ENCODE measurements around the gene ALG14. TPM values are rescaled to one million over a fixed set of nuclear protein-coding genes. Genes with fewer than 3 reads are reported as not detected.
A peak's percentile ranks its signal among the peaks of the same experiment; 100 is the strongest.
"Not testable (repeated sequence)": the region's sequence is repeated elsewhere in the genome, so short reads cannot be mapped to it uniquely, and the experiment has no call there.

ALG14 gene
- total RNA-seq, 6 donors from 2014 or later = 0.55 to 6.2 (median 0.98) TPM

- H3K36me3 ChIP-seq = no peaks in the 10 kb centered on the region
- ATAC-seq (ENCODE audit: low FRiP score in 2 of 2) (peak in 1 of 2 donors; percentile 56), DNase-seq (no peak)
- H3K27ac ChIP-seq = no peak overlapping the region
- H3K27me3 ChIP-seq = no peaks in the 10 kb centered on the region
- TF ChIP-seq POLR2A (IDR thresholded peaks at IDR 0.05) (no peak), CTCF (IDR thresholded peaks at IDR 0.05) (no peak), EP300 (IDR thresholded peaks at IDR 0.05) (no peak), POLR2AphosphoS5 (IDR thresholded peaks at IDR 0.05) (no peak)
- no peaks in the 10 kb centered on the region for H3K9me3 ChIP-seq
- WGBS, 2 donors = 21 to 23% methylated on average over 2 of the region's 2 CpGs
- no peak overlapping the region for H3K4me3 ChIP-seq
- no peaks in the 10 kb centered on the region for H3K4me1 ChIP-seq
These were observed 23.1 kb upstream of the ALG14 start for GRCh38 chr1:95095833-95096217.

- TF ChIP-seq POLR2AphosphoS5 (IDR thresholded peaks at IDR 0.05) = no peak
- no peak for TF ChIP-seq CTCF (IDR thresholded peaks at IDR 0.05)
- TF ChIP-seq EP300 (IDR thresholded peaks at IDR 0.05) = no peak
- TF ChIP-seq POLR2A (IDR thresholded peaks at IDR 0.05) = no peak
- WGBS, 2 donors = 55 to 56% methylated on average over 2 of the region's 2 CpGs
- Histone ChIP-seq H3K27me3 (no peaks in the 10 kb centered on the region), H3K27ac (no peak overlapping the region), H3K4me3 (no peak overlapping the region), H3K4me1 (no peaks in the 10 kb centered on the region), H3K9me3 (peaks cover 0 to 3% (median 0%) of the 10 kb centered on the region in 4 donors), H3K36me3 (no peaks in the 10 kb centered on the region)
- no peak for ATAC-seq (ENCODE audit: low FRiP score in 2 of 2)
- no peak for DNase-seq
These were observed 22.2 kb upstream of the ALG14 start for GRCh38 chr1:95094923-95095322.

GRCh38 chr1:95093296-95093695 is 20.5 kb upstream of the ALG14 start:
- Histone ChIP-seq H3K4me3 (no peak overlapping the region), H3K9me3 (peaks cover 0 to 5% (median 2%) of the 10 kb centered on the region in 4 donors), H3K36me3 (no peaks in the 10 kb centered on the region), H3K4me1 (no peaks in the 10 kb centered on the region), H3K27ac (no peak overlapping the region), H3K27me3 (no peaks in the 10 kb centered on the region)
- no peak for TF ChIP-seq POLR2A (IDR thresholded peaks at IDR 0.05)
- TF ChIP-seq EP300 (IDR thresholded peaks at IDR 0.05) = no peak
- TF ChIP-seq POLR2AphosphoS5 (IDR thresholded peaks at IDR 0.05) = no peak
- TF ChIP-seq CTCF (IDR thresholded peaks at IDR 0.05) = no peak
- WGBS, 2 donors = 30 to 92% methylated on average over 1 of the region's 1 CpG
- DNase-seq (no peak), ATAC-seq (ENCODE audit: low FRiP score in 2 of 2) (no peak)

GRCh38 chr1:95092891-95093290 is 20.1 kb upstream of the ALG14 start:
- DNase-seq; H3K9me3 ChIP-seq; H3K27ac ChIP-seq; ATAC-seq (ENCODE audit: low FRiP score in 2 of 2); H3K27me3 ChIP-seq; H3K4me1 ChIP-seq; H3K4me3 ChIP-seq; H3K36me3 ChIP-seq: not testable (repeated sequence)

GRCh38 chr1:95091290-95091689 is 18.5 kb upstream of the ALG14 start:
- not testable (repeated sequence) for H3K27ac ChIP-seq; ATAC-seq (ENCODE audit: low FRiP score in 2 of 2); H3K4me3 ChIP-seq; H3K27me3 ChIP-seq; H3K4me1 ChIP-seq; H3K36me3 ChIP-seq; H3K9me3 ChIP-seq
- WGBS, 2 donors = 89% methylated on average over 28 of the region's 28 CpGs; no CpG with 5 or more reads in 1 of the 2 donors
- DNase-seq = peak in 1 of 2 donors; percentile 80

GRCh38 chr1:95089650-95090287 is 17.0 kb upstream of the ALG14 start:
- Histone ChIP-seq H3K9me3 (peaks cover 0 to 5% (median 2%) of the 10 kb centered on the region in 4 donors), H3K27me3 (no peaks in the 10 kb centered on the region), H3K27ac (no peak overlapping the region), H3K4me3 (no peak overlapping the region), H3K36me3 (no peaks in the 10 kb centered on the region), H3K4me1 (no peaks in the 10 kb centered on the region)
- ATAC-seq (ENCODE audit: low FRiP score in 2 of 2) (no peak), DNase-seq (no peak)
- 89 to 90% methylated on average over 6 of the region's 6 CpGs for WGBS, 2 donors
- TF ChIP-seq POLR2A (IDR thresholded peaks at IDR 0.05) (no peak), CTCF (IDR thresholded peaks at IDR 0.05) (no peak), EP300 (IDR thresholded peaks at IDR 0.05) (no peak), POLR2AphosphoS5 (IDR thresholded peaks at IDR 0.05) (no peak)

All from upper lobe of left lung (tissue), 6 donors.